ENCODE measurements around the gene FLNC.

- TF ChIP-seq CTCF (IDR thresholded peaks at IDR 0.05; ENCODE audit: extremely low read depth in 1 of 2, insufficient read depth in 1 of 2, low read depth in 1 of 2, low read length in 2 of 2) (no peak), POLR2A (IDR thresholded peaks at IDR 0.05; ENCODE audit: low read depth, low read length) (peak; percentile 23), POLR2AphosphoS5 (IDR thresholded peaks at IDR 0.05; ENCODE audit: insufficient read depth, low read depth, low read length) (peak; percentile 72)
Measured at GRCh38 chr7:128830231-128831177, at the start of gene FLNC.

Data from endothelial cell of umbilical vein (primary cell).